ACHN (cell line): Measurements from ENCODE around the gene KCNQ1.

Source experiments
- DNase-seq: peaks from one replicate; pipeline ENCODE4 v3.0.0-alpha.2; 2015
- in situ Hi-C: cut with HindIII; loops from 2 replicates; pipeline ENCODE4 v1.10.0; 2017; ENCODE audit warnings: low sequenced_read_pairs, low pct_ligation_motif_present, low pct_unique_long_range_greater_than_20kb

Gene KCNQ1

DNA sequence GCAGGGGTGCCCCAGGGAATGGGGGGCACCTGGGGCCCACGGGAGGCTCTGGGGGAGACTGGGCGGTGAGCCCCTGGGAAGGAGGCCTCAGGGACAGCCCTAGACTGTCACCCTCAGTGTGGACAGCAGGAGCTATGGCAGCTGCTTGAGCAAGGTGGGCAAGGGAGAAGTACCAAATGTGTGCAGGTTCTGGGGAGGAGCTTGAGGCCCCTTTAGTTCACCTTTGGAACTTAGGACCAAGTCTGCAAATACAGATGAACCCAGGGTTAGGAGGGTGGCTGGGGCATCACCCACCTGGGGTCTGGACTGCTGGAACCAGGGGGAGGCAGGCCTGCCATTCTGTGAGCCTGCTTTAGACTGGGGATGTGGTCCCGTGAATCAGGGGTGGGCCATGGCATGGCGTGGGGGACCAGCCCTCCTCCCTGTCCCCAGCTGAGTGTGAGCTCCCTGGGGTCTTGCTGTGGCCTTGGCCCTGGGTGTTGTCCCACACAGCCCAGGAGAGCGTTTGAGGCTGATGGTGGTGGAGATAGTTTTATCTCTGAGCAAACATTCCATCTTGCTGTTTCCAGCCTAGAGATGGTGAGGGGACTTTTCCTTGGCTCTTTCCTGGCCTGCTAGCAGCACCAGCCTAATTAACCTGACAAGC lies 122.3 kb downstream of the KCNQ1 start:
- in situ Hi-C loops: no loop called here

DNA sequence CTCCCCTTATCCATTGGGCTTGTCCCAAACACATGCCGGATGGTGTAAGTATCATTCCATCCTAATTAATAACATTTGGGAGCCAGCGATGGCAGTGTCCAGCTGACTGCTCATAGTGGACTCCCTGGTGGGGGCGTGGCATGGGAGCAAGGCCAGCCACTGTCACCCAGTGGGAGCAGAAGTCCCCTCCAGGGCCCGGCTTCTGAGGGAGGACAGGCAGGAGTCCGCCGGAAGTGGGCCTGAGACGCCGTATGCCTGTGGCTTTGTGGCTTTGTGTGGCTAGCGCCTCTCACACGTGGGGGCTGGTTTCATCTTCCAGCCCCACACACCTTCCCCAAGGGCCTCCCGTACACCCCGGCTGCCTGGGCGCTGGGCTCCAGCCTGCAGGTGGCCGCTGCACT lies 124.5 kb downstream of the KCNQ1 start:
- no peak for DNase-seq
- in situ Hi-C loops: no loop called here

More for the DNA sequence above, 122.3 kb downstream of the KCNQ1 start:
- no peak for DNase-seq

DNA sequence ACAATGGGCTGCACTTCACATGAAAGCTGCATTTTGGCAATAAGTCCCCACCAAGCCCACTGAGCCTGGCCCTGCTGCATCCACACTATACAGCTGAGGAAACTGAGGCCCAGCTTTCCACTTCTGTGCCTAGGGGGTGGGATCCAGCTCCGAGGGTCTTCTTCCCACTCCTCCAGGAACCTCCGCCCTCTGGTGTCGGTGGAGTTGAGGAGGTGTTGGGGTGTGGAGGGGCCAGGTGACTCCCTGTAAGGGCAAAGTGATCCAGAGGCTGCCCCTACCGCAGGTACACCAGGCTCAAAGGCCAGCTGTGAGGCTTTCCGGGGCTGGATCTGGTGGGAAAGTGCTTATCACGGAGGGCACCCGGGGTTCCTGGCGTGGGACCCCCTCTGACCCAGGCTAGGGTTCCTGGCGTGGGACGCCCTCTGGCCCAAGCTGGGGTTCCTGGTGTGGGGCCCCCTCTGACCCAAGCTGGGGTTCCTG lies 125.0 kb downstream of the KCNQ1 start:
- in situ Hi-C loops: no loop called here
- DNase-seq: no peak

GRCh38 chr11:2570211-2570811 lies 125.5 kb downstream of the KCNQ1 start:
- in situ Hi-C loops: no loop called here

DNA sequence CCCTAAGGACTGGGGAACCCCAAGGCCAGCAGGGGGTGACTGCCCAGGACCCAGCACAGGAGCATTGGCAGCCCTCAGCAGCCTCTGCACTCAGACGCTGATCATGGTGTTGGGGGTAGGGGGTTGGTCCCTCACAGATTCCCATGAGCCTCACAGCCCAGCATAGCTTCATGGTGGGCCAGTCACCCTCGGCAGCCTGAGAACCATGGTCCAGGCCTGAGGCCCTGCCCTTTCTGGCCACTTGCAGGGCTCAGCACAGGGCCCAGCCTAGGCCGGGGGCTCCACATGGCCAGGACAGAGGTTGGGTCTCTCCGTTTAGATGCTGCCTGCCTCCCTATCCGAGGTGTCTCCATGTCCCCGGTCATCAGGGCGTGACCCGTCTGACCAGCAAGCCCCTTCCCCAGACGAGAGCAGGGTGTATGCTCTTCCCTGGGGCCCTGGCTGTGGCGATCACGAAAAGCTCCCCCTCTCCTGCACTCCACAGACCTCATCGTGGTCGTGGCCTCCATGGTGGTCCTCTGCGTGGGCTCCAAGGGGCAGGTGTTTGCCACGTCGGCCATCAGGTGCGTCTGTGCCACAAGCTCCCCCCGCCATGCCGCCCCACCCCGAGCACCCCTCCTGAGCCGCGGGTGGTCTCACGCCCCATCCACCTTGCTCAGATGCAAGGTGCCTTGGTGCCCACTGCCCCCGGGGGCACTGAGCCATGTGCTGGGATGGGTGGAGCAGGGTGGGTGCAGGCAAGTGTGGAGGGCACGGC lies 126.2 kb downstream of the KCNQ1 start:
- no peak for DNase-seq
- in situ Hi-C loops: no loop called here

More at GRCh38 chr11:2570211-2570811, 125.5 kb downstream of the KCNQ1 start:
- no peak for DNase-seq

DNA sequence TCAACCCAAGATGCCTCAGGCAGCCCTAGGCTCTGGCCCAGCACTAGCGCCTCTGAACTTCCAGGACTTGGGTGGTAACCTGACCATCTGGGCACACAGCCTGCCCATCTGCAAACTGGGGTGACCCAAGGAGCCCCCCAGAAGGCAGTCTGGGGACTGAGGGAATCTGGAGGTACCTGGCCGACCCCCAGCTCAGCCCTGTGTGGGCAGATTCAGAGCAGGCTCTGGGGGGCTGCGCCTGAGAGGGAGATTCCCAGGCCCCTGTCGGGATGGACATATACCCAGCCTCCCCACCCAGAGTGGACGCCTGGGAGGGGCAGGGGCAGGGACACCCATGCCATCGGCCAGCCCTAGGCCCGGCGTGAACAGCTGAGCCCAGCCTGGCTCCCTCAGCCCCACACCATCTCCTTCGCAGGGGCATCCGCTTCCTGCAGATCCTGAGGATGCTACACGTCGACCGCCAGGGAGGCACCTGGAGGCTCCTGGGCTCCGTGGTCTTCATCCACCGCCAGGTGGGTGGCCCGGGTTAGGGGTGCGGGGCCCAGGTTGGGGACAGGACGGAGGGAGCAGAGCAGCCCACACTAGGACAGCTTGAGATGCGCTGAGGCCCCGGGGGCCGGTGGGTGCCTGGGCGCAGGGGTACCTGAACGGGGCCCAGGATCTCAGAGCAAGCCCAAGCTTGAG lies 126.9 kb downstream of the KCNQ1 start:
- in situ Hi-C loops: no loop called here

GRCh38 chr11:2572491-2573239 lies 127.9 kb downstream of the KCNQ1 start:
- in situ Hi-C loops: no loop called here
- no peak for DNase-seq

More for the DNA sequence above, 126.9 kb downstream of the KCNQ1 start:
- no peak for DNase-seq

- in situ Hi-C loops: no loop called here
These were observed 128.6 kb downstream of the KCNQ1 start for GRCh38 chr11:2573240-2574042.

DNA sequence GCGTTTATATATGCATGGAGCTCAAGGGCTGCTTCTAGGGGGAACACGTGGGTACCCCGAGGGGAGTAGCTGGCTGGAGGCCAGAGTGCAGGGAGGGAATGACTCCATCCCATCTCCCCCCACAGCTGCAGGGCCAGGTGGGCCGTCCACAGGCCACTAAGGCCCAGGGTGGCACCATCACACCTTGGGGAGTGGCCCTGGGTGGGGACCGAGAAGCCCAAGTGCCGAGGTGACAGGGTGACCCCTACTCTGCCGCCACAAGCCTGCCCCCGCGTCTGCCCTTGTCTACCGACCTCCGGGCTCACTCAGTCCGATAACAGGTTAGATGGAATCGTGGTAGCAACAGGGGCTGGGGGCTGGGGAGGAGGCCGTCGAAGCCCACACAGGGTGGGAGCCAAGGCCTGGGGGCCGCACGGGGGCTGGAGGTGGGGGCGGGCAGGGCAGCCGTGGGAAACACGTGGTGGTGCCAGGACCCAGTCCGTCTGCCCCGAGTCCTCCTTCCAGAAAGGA lies 129.3 kb downstream of the KCNQ1 start:
- DNase-seq: no peak
- in situ Hi-C loops: no loop called here

More at GRCh38 chr11:2573240-2574042, 128.6 kb downstream of the KCNQ1 start:
- no peak for DNase-seq

GRCh38 chr11:2574553-2575535 lies 130.0 kb downstream of the KCNQ1 start:
- in situ Hi-C loops: no loop called here
- no peak for DNase-seq

DNA sequence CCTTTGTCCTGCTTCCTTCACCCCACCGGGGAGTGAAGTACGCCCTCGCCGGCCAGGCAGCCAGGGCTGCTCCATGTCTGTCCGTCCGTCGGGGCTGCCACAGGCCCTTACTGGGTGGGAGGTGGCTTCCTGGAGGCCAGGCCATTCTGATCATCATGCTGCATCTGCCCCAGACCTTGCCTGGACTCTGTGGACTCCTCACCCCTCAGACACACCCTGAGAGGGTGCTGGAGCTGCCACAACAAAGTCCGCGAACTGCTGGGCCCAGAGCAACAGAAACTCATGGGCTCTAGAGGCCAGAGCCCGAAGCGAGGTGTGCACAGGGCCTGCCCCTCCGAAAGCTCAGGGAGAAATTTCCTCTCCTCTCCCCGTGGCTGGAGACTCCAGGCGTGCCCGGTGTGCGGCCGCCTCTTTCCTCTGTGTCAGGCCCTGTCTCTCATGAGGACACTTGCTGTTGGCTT lies 130.8 kb downstream of the KCNQ1 start:
- no peak for DNase-seq
- in situ Hi-C loops: no loop called here

GRCh38 chr11:2576111-2576510 lies 131.3 kb downstream of the KCNQ1 start:
- in situ Hi-C loops: no loop called here

GRCh38 chr11:2576549-2576948 lies 131.7 kb downstream of the KCNQ1 start:
- no peak for DNase-seq
- in situ Hi-C loops: no loop called here

More at GRCh38 chr11:2576111-2576510, 131.3 kb downstream of the KCNQ1 start:
- no peak for DNase-seq

GRCh38 chr11:2577031-2577990 lies 132.5 kb downstream of the KCNQ1 start:
- DNase-seq: no peak
- in situ Hi-C loops: no loop called here
